Activated T-cell treated with anti-CD3 and anti-CD28 coated beads, Interleukin-2, amount 50 U/mL, for 4 hours (primary cell): ENCODE data around the gene NUMBL. TPM values are rescaled to one million over a fixed set of nuclear protein-coding genes. Genes with fewer than 3 reads are reported as not detected.
"Not testable (repeated sequence)": the region's sequence is repeated elsewhere in the genome, so short reads cannot be mapped to it uniquely, and the experiment has no call there.

ENCODE experiments used
- ATAC-seq, 2 donors: fragments of 200-7000 bp; cut with Tn5 transposase; one replicate each; pipeline ENCODE4 v1.10.0; 2021
- DNase-seq: peaks from one replicate; pipeline ENCODE4 v3.0.0-alpha.2; 2020
- H3K27me3 Mint-ChIP-seq: one replicate; pipeline ENCODE4 v1.8.0; 2021; ENCODE audit warnings: low read depth, mixed read lengths
- H3K36me3 Mint-ChIP-seq: one replicate; pipeline ENCODE4 v1.8.0; 2022; ENCODE audit warnings: mixed read lengths; ENCODE audit not compliant: insufficient read depth
- H3K4me1 Mint-ChIP-seq: one replicate; pipeline ENCODE4 v1.8.0; 2021; ENCODE audit warnings: low read depth, mixed read lengths
- H3K4me3 Mint-ChIP-seq: one replicate; pipeline ENCODE4 v1.8.0; 2021; ENCODE audit warnings: mild to moderate bottlenecking, moderate library complexity, mixed read lengths
- H3K9me3 Mint-ChIP-seq: one replicate; pipeline ENCODE4 v1.8.0; 2021; ENCODE audit warnings: mixed read lengths
- total RNA-seq, 3 donors: library from RNA; stranded (reverse); gene quantifications; one replicate each; pipeline ENCODE4 v1.2.1, GENCODE V29; 2021

The NUMBL gene
- total RNA-seq, 3 donors from 2014 or later, result 13.8 to 17.1 (median 16.7) TPM

DNA sequence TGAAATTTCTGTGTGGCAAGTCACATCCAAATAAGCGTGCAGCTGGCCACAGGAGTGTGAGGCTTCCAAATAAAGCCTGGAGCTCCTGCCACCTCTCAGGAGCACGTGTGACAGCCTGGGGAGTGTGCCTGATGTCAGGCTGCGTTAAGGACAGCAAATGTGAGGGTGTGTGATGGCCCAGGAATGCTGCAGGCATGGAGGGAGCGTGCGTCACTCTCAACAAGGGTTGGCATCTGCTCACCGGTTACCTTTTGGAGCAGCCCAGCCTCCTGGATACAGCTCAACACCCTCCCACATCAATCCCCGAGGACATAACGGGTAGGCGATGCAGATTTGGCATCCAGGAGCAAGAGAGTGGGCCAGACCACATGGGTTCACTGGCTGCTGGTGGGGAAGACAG, 19.0 kb downstream of the NUMBL start:
- Mint-ChIP-seq H3K4me3 (no peak overlapping the region), H3K36me3 (peaks cover 23% of the 10 kb centered on the region), H3K4me1 (peaks cover 5% of the 10 kb centered on the region), H3K9me3 (peaks cover 3% of the 10 kb centered on the region), H3K27me3 (no peaks in the 10 kb centered on the region)
- DNase-seq, result no peak
- no peak for ATAC-seq

DNA sequence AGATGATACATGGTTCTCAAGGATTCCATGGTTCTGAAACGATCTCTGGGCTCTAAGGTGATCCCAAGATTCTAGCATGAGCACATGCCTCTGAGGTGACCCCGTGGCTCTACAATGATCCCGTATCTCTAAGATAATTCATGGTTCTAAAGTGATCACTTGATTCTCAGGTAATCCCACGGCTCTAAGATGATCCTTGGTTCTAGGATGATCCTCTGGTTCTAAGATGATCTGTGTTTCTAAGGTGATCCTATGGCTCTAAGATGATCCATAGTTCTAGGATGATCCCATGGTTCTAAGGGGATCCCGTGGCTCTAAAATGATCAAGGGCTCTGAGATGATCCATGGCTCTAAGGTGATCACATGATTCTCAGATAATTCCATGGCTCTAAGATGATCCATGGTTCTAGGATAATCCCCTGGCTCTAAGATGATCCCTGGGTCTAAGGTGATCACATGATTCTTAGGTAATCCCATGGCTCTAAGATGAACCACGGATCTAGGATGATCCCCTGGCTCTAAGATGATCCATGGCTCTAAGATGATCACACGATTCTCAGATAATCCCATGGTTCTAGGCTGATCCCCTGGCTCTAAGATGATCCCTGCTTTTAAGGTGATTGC, 21.3 kb downstream of the NUMBL start:
- H3K27me3 Mint-ChIP-seq, result no peaks in the 10 kb centered on the region
- H3K9me3 Mint-ChIP-seq, result peaks cover 3% of the 10 kb centered on the region
- ATAC-seq (no peak), DNase-seq (no peak)
- H3K36me3 Mint-ChIP-seq, result peaks cover 19% of the 10 kb centered on the region
- no peak overlapping the region for H3K4me3 Mint-ChIP-seq
- peaks cover 9% of the 10 kb centered on the region for H3K4me1 Mint-ChIP-seq

DNA sequence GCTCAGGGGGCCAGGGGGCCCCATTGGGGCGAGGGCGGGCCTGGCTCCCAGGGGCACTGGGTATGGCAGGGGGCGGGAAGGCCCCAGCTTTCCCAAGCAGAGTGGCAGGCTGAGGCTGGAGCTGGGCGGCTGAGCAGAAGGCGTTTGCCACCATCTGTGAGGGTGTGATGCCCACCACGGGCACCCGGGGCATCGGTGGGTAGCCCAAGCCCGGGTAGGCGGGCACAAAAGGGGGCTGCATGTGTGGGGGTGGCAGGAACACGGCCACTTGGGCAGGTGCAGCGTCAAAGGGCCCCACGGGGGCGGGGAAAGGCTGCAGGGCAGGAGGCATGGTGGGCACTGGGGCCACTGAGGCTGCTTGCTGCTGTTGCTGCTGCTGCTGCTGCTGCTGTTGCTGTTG, 22.8 kb downstream of the NUMBL start:
- no peak for ATAC-seq
- no peaks in the 10 kb centered on the region for H3K27me3 Mint-ChIP-seq
- H3K4me1 Mint-ChIP-seq, result peaks cover 19% of the 10 kb centered on the region
- DNase-seq, result no peak
- H3K36me3 Mint-ChIP-seq, result peaks cover 19% of the 10 kb centered on the region
- H3K9me3 Mint-ChIP-seq, result peaks cover 3% of the 10 kb centered on the region
- H3K4me3 Mint-ChIP-seq, result no peak overlapping the region

DNA sequence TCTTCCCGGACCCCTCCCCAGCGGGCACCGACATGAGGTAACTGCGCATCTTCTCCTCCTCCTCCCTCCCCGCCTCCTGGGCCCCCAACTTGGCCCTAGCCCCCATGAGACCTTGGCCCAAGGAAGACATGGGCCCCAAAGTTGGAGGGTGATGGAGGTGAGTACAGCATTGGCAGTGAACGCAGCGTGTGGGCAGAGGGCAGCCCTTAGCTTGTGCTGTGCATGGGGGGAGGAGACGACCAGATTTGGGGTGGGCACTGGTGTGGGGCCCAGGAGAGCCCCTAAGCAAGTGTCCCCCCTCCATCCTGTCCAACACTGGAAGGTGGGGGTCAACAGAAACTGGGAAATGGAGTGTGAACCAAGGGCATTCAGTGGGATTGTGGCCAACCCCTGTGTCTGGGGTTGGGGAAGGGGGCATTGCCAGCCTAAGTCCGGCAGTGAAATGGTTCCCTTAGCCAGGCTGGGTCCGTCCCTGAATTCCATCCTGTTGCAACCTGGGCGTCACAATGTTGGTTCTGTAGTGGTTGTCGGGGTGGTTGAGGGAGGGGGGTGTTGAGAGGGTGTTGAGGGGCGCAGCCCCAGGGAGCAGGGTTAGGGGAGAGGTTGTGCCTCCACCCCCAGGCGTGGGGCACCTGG, 23.5 kb downstream of the NUMBL start:
- Mint-ChIP-seq H3K9me3 (peaks cover 3% of the 10 kb centered on the region), H3K4me3 (no peak overlapping the region), H3K4me1 (peaks cover 19% of the 10 kb centered on the region), H3K36me3 (peaks cover 19% of the 10 kb centered on the region), H3K27me3 (no peaks in the 10 kb centered on the region)
- DNase-seq (no peak), ATAC-seq (no peak)

DNA sequence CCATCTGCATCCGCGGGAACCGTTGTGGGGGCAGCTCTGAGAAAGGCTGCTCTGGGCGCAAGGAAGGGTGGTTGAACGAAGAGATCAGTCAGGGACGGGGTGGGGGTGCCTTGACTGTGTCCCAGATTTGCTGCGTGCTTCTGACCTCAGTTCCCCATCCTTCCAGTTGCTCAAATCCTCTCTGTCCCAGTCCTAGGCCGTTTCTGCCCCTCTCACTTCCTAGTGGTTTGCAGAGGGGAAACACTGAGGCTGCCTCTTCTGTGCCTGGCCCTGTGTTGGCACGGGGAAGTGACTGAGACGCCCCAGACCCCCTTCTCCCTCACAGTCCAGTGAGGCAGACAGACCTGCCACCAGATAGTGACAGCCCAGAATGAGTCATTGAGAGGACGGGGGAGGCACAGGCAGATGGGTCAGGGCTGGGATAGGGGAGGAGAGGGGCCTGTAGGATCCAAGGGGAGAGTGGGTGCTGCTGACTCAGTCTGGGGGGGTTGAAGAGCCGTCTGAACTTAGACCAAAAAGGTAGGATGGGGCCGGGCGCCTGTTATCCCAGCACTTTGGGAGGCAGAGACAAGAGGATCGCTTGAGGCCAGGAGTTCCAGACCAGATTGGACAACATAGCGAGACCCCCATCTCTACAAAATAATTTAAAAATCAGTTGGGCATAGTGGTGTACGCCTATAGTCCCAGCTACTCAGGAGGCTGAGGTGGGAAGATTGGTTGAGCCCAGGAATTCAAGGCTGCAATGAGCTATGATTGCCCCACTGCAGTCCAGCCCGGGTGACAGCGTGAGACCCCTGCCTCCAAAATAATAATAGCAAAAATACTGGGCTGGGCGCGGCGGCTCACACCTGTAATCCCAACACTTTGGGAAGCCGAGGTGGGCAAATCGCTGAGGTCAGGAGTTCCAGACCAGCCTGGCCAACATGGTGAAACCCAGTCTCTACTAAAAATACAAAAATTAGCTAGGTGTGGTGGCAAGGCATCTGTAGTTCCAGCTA, 26.5 kb downstream of the NUMBL start:
- peaks cover 3% of the 10 kb centered on the region for H3K36me3 Mint-ChIP-seq
- H3K4me3 Mint-ChIP-seq, result peak overlapping the region; percentile 79
- no peaks in the 10 kb centered on the region for H3K27me3 Mint-ChIP-seq
- ATAC-seq (peak in 1 of 2 donors; percentile 7), DNase-seq (peak; percentile 19)
- H3K4me1 Mint-ChIP-seq, result peaks cover 19% of the 10 kb centered on the region
- H3K9me3 Mint-ChIP-seq, result no peaks in the 10 kb centered on the region

DNA sequence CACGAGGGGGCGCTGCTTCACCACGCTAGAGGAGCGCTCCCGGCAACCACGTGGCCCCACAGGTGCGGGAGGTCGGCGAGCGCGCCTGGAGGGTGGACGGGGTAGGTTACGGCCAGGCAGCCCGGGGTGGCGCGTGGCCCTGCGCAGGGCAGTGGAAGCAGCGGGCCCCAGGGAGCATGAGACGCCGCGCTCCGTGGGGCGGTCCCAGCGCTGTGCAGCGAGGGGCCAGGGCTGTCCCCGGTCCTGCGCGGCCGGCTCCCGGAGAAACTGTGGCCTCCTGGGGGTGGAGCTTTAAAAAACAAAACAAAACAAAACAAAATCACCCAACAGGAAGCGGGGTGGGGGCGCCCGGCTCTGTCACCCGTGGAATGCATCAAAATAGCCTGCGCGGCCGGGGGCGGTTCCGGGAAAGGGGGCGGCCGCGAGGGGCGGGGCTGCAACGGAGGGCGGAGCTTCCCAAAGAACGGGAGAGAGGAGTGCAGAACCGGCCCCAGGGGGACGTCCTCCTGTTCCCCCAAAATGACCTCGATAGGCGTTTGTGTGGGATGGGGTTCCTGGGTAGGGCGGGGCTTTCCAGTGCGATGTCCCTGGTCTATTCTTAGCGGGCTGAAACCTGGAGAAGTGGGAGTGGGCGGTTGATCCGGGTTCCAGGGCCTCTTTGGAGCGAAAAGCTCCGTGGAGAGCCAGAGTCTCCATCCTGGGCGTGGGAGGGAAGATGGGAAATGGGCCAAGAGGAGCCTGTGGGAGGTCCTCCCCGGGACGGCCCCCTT, 27.3 kb downstream of the NUMBL start:
- H3K9me3 Mint-ChIP-seq, result no peaks in the 10 kb centered on the region
- DNase-seq (peak; percentile 95), ATAC-seq (peak; percentile 83 to 86)
- no peaks in the 10 kb centered on the region for H3K27me3 Mint-ChIP-seq
- peaks cover 19% of the 10 kb centered on the region for H3K4me1 Mint-ChIP-seq
- peak overlapping the region; percentile 79 for H3K4me3 Mint-ChIP-seq
- H3K36me3 Mint-ChIP-seq, result no peaks in the 10 kb centered on the region

DNA sequence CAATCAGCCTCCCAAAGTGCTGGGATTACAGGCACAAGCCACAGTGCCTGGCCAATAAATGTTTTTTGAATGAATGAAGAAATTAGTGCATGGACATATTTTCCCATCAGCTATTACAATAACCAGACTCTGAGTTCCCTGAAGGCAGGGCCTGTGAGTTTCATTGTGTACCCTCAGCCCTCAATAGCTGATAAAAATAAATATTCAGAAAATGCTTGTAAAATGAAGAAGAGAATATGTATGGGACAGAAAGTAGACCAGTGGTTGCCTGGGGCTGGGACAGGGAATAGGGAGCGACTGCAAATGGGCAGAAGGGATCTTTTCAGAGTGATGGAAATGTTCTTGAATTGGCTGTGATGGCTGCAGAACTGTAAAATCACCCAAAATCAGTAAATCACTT, 28.8 kb downstream of the NUMBL start:
- ATAC-seq (no peak), DNase-seq (no peak)
- Mint-ChIP-seq H3K36me3 (no peaks in the 10 kb centered on the region), H3K4me3 (no peak overlapping the region), H3K4me1 (peaks cover 16% of the 10 kb centered on the region), H3K27me3 (no peaks in the 10 kb centered on the region), H3K9me3 (no peaks in the 10 kb centered on the region)

DNA sequence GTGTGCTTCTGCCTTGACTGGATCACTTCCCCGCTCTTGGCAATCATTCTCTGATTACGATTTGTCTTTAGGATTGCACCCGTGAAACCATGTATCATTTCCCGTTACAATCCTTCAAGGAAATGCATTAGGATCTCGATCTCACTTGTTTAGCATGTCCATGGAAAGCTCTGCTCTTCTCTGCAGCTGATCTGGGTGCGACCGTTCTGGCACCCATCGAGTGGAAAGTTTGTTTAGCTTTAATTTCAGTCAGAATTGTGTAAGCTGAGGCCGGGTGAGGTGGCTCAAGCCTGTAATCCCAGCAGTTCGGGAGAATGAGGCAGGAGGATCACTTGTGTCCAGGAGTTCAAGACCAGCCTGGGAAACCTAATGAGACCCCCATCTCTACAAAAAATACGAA, 30.9 kb downstream of the NUMBL start:
- H3K36me3 Mint-ChIP-seq, result no peaks in the 10 kb centered on the region
- peaks cover 10% of the 10 kb centered on the region for H3K4me1 Mint-ChIP-seq
- no peaks in the 10 kb centered on the region for H3K9me3 Mint-ChIP-seq
- H3K4me3 Mint-ChIP-seq, result no peak overlapping the region
- no peaks in the 10 kb centered on the region for H3K27me3 Mint-ChIP-seq
- ATAC-seq (no peak), DNase-seq (no peak)

DNA sequence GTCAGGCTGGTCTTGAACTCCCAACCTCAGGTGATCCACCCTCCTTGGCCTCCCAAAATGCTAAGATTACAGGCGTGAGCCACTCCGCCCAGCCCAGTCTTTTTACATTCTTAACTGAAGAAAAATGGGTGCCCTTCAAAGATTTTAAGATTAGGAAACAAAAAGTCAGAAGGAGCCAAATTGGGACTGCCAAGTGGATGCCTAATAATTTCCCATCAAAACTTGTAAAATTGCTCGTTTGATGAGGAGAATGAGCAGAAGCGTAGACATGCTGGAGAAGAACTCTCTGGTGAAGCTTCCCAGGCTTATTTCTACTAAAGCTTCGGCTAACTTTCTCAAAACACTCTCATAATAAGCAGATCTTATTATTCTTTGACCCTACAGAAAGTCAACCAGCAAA, 31.3 kb downstream of the NUMBL start:
- Mint-ChIP-seq H3K27me3 (no peaks in the 10 kb centered on the region), H3K4me3 (no peak overlapping the region), H3K36me3 (no peaks in the 10 kb centered on the region), H3K4me1 (peaks cover 10% of the 10 kb centered on the region), H3K9me3 (no peaks in the 10 kb centered on the region)
- no peak for ATAC-seq
- no peak for DNase-seq

DNA sequence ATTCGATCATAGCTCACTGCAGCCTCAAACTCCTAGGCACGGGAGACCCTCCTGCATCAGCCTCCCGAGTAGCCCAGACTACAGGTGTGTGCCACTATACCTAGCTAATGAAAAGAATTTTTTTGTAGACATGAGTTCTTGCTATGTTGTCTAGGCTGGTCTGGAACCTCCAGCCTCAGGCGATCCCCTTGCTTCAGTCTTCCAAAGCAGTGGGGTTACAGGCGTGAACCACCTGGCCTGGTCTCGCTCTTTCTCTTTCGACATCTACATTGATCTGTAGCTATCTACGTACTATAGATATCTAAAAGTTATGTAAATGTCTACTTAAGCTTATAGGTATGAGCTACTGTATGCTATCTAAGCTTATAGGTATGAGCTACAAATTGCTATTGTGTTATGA, 32.4 kb downstream of the NUMBL start:
- H3K4me3 Mint-ChIP-seq, result no peak overlapping the region
- peaks cover 3% of the 10 kb centered on the region for H3K4me1 Mint-ChIP-seq
- H3K9me3 Mint-ChIP-seq, result no peaks in the 10 kb centered on the region
- H3K36me3 Mint-ChIP-seq, result no peaks in the 10 kb centered on the region
- no peak for ATAC-seq
- H3K27me3 Mint-ChIP-seq, result no peaks in the 10 kb centered on the region
- DNase-seq, result no peak

DNA sequence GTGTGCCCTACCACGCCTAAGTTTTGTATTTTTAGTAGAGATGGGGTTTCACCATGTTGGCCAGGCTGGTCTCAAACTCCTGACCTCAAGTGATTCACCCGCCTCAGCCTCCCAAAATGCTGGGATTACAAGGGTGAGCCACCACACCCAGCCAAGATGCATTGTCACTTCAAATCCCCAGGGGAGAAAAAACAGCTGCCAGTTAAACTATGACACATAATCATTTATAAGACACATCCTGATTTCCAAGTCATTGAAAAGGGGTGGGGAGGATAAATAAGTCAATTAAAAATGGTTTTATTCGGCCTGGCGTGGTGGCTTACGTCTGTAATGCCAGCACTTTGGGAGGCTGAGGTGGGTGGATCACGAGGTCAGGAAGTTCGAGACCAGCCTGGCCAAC, 34.8 kb downstream of the NUMBL start:
- not testable (repeated sequence) for DNase-seq, ATAC-seq, H3K4me1 Mint-ChIP-seq, H3K4me3 Mint-ChIP-seq, H3K9me3 Mint-ChIP-seq, H3K36me3 Mint-ChIP-seq, H3K27me3 Mint-ChIP-seq

DNA sequence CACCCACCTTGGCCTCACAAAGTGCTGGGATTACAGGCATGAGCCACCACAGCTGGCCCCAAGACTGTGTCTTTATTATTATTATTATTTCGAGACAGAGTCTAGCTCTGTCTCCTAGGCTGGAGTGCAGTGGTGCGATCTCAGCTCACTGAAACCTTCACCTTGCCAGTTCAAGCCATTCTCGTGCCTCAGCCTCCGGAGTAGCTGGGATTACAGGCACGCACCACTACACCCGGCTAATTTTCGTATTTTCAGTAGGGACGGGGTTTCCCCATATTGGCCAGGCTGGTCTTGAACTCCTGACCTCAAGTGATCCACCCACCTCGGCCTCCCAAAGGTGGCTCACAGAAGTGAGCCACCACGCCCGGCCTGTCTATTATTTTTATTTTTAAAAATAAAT, 38.1 kb downstream of the NUMBL start:
- not testable (repeated sequence) for H3K27me3 Mint-ChIP-seq, H3K9me3 Mint-ChIP-seq, DNase-seq, H3K4me1 Mint-ChIP-seq, ATAC-seq, H3K36me3 Mint-ChIP-seq, H3K4me3 Mint-ChIP-seq

DNA sequence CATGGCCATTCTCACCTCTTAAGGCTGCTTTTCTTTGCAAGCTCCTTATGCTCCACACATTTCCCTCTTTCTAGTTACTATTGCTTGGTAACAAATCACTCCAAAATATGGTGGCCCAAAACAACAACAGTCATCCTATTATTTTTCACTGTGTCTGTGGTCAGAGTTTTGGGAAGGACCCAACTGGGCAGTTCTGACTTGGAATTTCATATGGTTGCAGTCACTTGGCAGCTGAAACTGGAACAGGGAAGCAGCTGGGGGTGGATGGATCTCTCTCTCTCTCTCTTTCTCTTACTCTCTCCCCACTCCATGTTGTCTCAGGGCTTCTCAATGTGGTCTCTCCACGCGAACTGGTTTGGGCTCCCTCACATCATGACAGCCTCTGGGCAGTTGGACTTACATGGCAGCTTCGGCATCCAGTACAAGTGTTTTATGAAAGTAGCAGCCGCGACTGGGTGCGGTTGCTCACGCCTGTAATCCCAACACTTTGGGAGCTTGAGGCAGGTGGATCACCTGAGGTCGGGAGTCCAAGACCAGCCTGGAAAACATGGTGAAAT, 39.6 kb downstream of the NUMBL start:
- no peaks in the 10 kb centered on the region for H3K36me3 Mint-ChIP-seq
- no peak overlapping the region for H3K4me3 Mint-ChIP-seq
- H3K4me1 Mint-ChIP-seq, result no peaks in the 10 kb centered on the region
- H3K27me3 Mint-ChIP-seq, result peaks cover 8% of the 10 kb centered on the region
- ATAC-seq (no peak), DNase-seq (no peak)
- H3K9me3 Mint-ChIP-seq, result no peaks in the 10 kb centered on the region
